HG02884 (cell line): ENCODE results near the gene STPG2.

Experiments
- ATAC-seq: cut with Tn5 transposase; IDR thresholded peaks from one replicate; pipeline ENCODE4 v1.9.1; 2021; ENCODE audit warnings: mild to moderate bottlenecking, moderate library complexity; ENCODE audit not compliant: unreplicated experiment

Gene STPG2

DNA sequence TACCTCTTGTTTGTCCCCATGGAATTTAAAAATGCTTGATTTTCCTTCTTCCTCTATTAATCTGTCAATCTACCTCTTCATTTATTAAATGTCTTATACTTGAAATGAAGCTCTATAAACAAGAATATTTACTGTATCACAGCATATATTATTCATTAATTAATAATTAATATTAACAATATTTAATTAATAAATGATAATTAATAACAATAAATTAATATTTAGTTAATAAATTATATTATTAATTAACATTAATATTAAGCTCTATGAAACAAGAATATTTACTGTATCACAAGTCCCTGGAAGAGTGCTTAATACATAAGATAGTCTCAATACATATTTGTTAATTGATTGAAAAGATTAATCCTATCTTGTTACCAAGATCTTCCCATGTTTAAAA, 306.6 kb downstream of the STPG2 start:
- no peak for ATAC-seq

DNA sequence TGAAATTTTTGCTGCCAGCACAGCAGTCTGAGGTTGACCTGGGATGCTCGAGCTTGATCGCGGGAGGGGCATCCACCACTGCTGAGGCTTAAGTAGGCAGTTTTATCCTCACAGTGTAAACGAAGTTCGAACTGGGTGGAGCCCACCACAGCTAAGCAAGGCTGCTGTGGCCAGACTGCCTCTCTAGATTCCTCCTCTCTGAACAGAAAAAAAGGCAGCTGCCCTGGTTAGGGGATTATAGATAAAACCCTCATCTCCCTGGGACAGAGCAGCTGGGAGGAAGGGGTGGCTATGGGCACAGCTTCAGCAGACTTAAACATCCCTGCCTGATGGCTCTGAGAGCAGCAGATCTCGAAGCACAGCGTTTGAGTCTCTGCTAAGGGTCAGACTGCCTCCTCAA, 314.6 kb downstream of the STPG2 start:
- ATAC-seq = no peak

DNA sequence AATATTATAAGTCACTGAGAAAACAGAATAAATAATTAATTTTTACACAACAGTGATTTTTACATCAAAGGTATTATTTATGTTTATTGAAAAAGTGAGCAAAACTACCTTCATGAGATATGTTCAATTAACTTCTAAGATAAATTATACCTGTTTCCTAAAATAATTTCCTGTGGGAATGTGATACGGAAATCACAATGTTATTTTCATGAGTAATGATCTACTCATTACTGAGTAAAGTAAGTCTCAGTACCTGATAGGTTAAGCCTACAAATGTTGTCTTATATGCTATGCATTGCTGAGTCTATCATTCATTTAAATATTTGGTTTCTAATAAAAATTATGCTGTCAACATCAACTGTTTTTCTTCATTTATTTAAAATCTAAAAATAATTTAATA, 324.0 kb downstream of the STPG2 start:
- no peak for ATAC-seq

DNA sequence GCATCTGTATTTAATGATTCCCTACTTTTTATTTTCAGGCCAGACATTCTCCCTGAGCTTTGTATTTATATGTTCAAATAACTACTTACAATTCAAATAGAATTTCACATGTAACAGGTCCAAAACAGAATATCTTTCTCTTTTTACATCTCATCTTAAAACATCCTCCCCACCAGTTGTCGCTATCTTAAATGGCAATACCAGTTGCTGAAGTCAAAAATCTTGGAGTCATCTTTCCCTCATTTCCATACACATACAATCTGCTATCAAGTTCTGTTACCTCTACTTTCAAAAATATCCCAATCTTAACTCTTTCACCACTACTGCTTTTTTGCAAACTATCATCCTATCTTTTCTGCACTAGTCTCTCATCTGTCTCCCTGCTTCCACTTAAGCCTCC, 330.5 kb downstream of the STPG2 start:
- ATAC-seq = no peak

DNA sequence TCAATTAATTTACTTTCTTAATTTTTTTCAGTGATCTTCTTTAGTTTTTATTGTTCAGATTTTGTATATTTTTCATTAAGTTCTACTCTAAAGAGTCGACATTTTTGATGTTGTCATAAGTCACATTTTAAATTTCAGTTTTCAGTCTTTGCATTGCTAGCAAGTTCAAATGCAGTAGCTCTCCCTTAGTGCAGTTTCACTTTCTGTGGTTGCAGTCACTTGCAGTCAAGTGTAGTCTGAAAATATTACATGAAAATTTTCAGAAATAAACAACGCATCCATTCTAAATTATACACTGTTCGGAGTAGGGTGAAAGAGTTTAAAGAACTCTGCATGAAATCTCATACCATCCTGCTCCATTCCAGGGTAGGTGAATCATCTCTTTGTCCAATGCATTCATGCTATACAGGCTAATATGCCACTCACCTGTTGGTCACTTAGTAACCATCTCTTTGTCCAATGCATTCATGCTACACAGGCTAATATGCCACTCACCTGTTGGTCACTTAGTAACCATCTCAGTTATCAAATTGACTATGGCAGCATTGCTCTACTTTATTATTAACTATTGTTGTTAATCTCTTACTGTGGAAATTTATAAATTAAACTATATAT, 356.9 kb downstream of the STPG2 start:
- no peak for ATAC-seq

DNA sequence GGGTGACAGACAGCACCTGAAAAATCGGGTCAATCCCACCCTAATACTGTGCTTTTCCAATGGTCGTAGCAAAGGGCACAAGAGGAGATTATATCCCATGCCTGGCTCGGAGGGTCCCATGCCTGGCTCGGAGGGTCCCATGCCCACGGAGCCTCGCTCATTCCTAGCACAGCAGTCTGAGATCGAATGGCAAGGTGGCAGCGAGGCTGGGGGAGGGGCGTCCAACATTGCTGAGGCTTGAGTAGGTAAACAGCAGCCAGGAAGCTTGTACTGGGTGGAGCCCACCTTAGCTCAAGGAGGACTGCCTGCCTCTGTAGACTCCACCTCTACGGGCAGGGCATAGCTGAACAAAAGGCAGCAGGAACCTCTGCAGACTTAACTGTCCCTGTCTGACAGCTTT, 365.1 kb downstream of the STPG2 start:
- ATAC-seq = no peak

DNA sequence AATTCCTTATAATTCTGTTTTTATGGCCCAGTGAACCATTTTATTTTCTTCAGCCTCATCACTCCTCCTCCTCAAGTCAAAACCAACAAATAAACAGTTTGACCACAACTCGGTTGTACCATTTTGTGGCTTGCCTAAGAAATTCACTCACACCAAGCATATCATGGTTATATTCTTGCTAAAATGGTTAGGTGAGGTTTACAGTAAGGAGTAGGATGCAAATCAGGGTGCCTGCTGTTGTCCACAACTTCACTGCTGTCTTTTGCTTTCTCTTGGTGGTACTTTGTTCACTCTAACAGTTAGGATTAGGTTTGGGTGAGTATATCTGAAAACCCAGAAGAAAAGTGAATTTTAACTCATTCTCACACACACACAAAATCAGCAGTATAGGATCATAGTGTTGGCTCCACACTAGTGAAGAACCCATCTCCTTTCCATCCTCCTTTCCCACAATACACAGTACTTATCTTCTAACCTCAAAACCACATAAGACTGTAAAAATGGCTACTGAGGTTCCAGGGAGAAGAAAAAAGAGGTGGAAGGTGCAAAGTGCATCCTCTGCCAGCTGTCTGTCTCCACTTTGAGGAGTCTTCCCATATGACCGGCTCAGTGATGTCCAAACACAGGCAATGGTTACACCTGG, 368.8 kb downstream of the STPG2 start:
- no peak for ATAC-seq

DNA sequence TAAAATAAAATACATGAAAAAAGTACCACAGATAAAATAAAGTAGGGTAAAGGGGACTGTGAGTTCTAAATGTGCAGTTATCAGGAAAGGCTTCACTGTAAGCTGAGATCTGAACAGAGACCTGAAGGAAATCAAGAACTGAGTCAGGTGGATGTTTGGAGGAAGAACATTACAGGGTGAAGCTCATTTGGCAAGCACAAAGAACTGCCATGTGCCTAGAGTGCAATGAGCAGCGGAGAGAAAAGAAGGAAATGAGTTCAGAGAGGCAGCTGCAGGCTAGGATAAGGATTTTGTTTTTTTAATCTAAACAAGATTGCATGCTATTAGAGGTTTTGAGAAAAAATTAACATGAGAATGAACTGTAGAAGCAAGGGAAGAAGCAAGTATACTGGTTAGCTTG, 373.1 kb downstream of the STPG2 start:
- no peak for ATAC-seq

DNA sequence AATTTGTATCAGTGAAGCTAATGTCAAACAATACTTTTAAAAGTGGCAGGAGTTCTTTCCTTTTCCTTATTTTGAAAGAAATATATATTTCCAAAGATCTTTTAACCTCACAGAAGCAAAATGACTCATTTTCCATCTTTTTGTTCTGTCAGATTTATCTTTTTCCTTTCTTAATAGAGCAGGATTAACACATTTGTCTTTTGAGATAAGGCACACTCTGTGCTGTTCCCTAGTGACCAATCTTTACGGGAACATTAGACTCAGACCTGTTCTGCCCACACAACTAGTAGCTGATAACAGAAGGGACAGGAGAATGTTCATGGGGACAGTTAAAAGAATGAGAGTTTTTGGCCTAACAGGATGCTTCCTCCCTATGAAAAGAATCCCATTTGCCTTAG, 381.2 kb downstream of the STPG2 start:
- ATAC-seq = no peak

DNA sequence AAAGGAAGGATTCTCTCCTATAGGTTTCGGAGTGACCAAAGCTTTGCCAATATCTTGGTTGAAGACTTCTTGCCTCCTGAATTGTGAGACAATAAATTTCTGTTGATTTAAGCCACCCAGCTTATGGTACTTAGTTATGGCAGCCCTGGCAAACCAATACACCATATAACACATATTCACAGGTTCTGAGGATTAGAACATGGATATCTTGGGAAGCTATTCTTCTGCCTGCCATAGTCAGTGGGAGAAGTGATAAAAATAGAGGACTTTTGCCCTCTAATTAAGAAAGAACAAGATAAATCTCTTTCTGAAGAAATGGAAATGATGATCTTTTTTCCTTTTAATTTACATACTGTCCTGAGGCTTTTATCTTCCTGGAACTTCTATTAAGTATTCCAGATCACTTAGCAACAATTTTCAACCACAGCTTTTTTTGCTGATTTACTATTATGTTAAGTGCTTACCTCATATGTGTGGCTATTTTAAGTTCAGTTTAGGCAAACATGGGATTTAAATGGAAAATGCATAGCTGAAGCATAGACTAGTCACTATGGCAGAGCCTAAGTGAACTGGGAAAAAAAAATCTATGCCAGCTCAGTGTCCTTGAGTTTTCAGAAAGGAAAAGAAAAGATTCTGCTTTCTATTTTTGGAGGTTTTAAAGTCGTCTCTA, 381.7 kb downstream of the STPG2 start:
- no peak for ATAC-seq

DNA sequence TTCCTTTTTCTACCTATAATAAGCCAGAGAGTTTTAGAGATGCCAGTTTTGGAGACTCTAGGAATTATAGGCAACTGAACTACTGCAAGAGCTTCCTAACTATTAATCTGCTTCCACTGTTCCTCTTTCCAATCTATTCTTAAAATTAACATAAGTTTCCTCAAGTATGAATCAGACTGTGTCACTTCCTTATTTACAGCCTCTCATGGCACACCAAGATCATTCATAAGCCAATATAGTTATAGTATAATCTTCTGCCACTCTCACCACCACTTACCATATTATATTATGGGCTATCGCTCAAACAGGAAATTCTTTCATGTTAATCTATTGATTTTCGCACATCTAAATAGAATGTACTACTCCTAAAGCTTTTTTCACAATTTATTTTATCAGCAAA, 383.5 kb downstream of the STPG2 start:
- no peak for ATAC-seq

DNA sequence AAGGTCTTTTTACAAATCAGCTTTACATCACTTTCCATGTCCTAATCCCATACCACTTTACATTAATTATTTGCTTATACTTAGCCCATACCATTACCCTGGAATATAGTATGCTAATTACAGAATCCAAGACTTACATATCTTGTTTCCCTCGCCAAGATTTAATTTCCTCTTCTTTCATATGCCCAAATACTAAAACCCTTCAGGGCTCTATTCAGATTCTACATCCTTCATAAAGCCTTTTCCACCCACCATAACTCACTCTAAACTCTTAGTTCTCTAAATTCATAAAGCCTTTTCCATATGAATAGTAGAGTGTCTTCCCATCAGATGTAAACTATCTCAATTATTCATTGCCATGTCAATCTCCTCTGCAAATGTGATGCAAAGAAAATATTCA, 390.7 kb downstream of the STPG2 start:
- no peak for ATAC-seq

DNA sequence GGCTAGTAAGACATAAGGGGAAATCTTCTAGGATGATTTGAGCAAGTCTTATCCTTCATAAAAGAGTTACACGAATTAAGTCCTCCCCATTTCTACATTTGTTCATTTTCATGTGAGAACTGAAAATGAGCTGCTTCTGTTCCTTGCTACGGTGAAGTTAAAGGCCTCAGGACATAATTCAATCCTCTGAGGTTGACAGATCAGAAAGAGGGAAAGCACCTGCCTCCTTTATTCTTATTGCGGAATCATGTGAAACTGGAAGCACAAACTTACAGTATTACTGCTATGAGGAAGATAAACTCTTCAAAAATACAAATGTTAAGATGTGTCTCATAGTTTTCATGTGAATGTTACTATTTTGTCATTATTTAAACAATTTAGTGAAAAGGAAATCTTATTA, 395.3 kb downstream of the STPG2 start:
- no peak for ATAC-seq

DNA sequence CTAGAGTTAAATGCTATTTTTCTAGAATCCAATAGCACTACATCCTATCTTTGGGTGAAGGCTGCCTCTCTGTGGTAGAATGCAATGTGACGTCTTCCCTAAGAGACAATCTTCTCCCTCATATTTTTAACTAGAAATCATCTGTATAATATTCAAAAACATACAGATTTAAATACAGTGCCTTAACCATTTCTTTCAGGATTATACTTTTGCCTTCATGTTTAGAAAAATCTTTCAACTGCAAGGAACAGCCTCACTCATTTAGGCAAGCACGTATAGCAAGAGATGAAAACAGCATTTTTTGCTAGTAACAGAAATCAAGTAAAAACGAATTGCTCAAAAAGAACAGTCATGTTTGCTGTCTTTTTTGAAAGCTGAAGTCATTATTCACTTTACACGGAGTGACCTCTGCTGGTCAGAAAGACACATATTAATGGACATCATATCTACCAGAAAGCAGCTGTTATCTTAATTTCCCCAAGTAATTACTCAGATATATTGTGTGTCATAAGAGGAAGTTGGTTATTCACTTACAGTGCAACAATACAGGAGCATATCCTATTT, 422.3 kb downstream of the STPG2 start:
- no peak for ATAC-seq

DNA sequence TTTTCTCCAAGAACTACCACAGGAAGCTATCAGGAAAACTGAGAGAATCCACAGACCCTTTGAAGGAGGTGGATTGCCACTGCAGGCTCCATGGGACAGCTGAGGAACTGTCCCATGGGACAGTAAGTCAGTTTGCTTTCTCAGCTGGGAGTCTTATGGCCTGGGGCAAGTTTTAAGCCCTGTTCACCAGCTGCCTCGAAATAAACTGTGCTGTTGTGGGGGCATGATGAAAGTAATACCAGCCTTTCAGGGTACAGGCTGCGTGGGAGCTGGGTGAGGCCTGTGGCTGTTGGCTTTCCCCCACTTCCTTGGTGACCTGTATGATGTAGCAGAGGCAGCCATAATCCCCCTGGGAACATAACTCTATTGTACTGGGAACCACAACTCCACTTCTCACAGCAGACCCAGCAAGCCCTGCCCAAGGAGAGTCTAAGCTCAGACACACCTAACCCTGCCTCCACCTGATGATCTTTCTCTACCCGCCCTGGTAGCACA, 452.1 kb downstream of the STPG2 start:
- ATAC-seq = no peak

DNA sequence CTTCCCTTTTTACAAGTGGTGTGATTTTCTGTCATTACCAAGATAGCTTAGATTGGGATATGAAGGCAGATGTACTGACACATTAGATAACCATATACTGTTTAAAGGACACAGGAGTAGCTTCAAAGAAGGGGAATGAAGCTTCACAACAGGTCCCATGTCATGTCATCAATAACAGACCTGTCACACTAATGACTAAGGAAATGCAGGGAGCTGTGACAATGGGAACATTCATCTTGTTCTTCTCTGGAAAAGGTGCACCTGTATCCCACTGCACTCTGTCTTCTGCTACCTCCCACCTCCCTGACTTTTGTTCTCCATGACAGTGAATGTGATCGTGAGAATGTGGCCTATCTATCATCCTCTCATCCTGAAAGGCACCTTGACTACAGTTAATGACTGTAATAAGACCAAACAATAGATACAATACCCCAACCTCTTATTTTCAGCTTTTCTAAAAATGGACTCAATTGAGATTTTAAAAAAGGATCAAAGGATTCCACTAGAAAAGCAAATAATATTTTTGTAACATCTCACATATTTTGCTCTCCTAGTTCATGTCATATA, 472.5 kb downstream of the STPG2 start:
- no peak for ATAC-seq

DNA sequence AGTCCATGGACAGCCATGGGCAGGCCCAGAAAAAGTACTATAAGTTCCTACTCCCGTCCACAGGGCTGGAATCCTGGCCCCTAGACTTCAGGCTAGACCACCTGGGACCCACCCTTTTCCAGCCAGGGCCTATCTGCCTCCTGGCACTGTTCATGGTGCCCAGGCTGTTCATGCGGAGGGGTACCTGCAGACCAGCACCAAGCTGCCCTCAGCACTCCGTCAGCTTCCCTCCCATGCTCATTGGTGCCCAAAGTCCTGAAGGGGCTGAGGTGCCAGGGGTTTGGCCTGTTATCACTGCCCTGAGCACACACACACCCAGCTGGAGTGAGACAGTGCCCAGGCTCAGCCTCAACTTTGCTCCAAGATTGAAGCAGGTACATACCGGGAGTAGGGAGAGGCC, 477.7 kb downstream of the STPG2 start:
- no peak for ATAC-seq

DNA sequence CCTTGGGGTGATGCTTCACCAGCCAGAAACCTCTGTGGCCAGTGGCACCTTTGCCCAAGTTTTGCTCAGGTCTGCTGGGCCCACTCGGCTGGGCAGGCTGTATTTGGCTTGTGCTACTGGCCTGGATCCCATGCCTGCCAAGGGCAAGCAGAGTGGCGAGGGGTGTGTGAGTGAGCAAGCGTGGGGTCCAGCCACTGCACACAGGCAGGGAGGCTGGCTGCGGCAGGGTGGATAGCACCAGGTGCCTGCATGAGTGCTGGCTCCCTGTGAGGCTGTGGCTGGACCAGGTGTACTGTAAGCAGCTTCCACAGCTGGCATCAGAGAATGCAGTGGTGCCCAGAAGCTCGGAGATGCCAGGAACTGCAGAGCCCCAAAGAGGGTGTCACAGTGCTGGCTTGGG, 478.5 kb downstream of the STPG2 start:
- no peak for ATAC-seq

DNA sequence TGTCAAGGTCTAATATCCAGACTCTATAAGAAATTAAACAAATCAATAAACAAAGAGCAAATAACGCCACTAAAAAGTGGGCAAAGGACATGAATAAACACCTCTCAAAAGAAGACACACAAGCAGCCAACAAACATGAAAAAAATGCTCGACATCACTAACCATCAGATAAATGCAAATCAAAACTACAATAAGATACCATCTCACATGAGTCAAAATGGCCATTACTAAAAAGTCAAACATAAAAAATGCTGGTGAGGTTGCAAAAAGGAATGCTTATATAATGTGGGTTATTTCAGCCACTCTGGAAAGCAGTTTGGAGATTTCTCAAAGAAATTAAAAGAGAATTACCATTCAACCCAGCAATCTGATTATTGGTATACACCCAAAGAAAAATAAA, 481.1 kb downstream of the STPG2 start:
- no peak for ATAC-seq

DNA sequence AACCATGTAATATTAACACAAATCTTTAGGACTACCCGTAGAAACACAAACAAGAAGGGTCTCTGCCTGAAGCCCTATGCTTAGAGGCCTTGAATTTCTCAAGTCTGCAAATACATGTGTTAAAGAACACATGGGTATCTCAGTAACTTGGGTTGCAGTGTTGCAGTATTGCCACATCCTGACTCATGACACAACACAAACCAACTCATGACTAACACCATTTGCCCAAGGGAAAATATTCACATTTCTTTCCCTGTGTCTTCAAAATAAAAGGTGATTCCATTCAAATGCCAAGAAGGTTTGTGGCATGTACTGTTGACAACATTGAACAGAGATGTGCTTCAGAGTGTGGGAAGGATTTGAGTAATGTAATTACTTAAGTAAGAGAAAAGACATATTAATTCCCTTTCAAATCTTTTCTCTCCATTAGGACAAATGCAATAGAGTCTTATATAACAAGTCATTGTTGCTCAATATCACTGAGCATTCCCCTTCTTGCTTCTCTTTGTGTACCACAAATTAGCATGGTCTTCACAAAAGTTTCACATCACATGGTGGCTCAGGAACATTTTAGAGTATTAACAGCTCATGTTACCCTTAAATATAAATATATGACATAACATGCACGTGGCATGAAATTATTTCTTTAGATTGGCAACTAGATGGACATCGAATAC, 487.1 kb downstream of the STPG2 start:
- ATAC-seq = no peak

DNA sequence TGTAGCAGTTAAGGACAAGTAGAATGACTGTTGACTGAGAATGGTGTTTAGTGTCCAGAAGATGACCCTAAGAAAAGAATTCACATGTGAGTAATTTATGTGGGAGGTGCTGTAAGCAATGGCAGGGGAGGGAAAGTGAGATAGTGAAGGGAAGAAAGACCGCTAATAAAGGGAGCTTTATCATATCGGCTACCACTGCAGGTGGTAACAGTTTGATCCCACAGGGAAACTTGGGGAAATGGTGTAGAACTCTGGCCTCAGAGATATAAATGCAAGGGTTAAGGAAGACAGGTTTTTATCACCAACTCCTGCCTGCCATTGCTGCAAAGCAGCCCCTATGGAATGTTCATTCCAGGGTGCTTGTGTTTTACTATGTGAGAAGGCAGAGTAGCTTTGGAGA, 489.6 kb downstream of the STPG2 start:
- ATAC-seq = no peak
